HG03354 (cell line): ENCODE data around the gene UBE2H.
A peak's percentile ranks its signal among the peaks of the same experiment; 100 is the strongest.

Experiments used
- ATAC-seq: cut with Tn5 transposase; IDR thresholded peaks from one replicate; pipeline ENCODE4 v1.9.1; 2021; ENCODE audit warnings: mild to moderate bottlenecking; ENCODE audit not compliant: unreplicated experiment, poor library complexity, severe bottlenecking

Gene UBE2H

GRCh38 chr7:129951226-129952085 is 1.3 kb downstream of the UBE2H start:
- no peak for ATAC-seq

- no peak for ATAC-seq
Observed at GRCh38 chr7:129950933-129951225, 1.9 kb downstream of the UBE2H start.

- ATAC-seq: no peak
Observed at GRCh38 chr7:129950191-129950932, 2.4 kb downstream of the UBE2H start.

GRCh38 chr7:129949292-129950133 is 3.2 kb downstream of the UBE2H start:
- peak; percentile 32 for ATAC-seq

GRCh38 chr7:129948877-129949291 is 3.9 kb downstream of the UBE2H start:
- ATAC-seq: peak; percentile 54

GRCh38 chr7:129948338-129948737 is 4.4 kb downstream of the UBE2H start:
- ATAC-seq: no peak

GRCh38 chr7:129947701-129948100 is 5.1 kb downstream of the UBE2H start:
- no peak for ATAC-seq

GRCh38 chr7:129947049-129947448 is 5.7 kb downstream of the UBE2H start:
- ATAC-seq: no peak

GRCh38 chr7:129946282-129946681 is 6.5 kb downstream of the UBE2H start:
- no peak for ATAC-seq

- no peak for ATAC-seq
Observed at GRCh38 chr7:129943352-129943751, 9.4 kb downstream of the UBE2H start.

- ATAC-seq: no peak
Observed at GRCh38 chr7:129940329-129940728, 12.4 kb downstream of the UBE2H start.

GRCh38 chr7:129939881-129940280 is 12.9 kb downstream of the UBE2H start:
- no peak for ATAC-seq

- no peak for ATAC-seq
Observed at GRCh38 chr7:129933627-129934026, 19.1 kb downstream of the UBE2H start.

GRCh38 chr7:129926618-129927017 is 26.1 kb downstream of the UBE2H start:
- ATAC-seq: no peak

GRCh38 chr7:129925416-129926002 is 27.3 kb downstream of the UBE2H start:
- ATAC-seq: no peak

- ATAC-seq: no peak
Observed at GRCh38 chr7:129924602-129925001, 28.2 kb downstream of the UBE2H start.

- peak; percentile 75 for ATAC-seq
Observed at GRCh38 chr7:129923709-129924108, 29.1 kb downstream of the UBE2H start.

- ATAC-seq: no peak
Observed at GRCh38 chr7:129919492-129919891, 33.3 kb downstream of the UBE2H start.

GRCh38 chr7:129918922-129919321 is 33.8 kb downstream of the UBE2H start:
- no peak for ATAC-seq

GRCh38 chr7:129917934-129918333 is 34.8 kb downstream of the UBE2H start:
- no peak for ATAC-seq
